NT2/D1 (cell line): ENCODE measurements around the gene ATP5F1E.

ENCODE experiments used
- SUZ12 ChIP-seq: IDR thresholded peaks from 2 replicates; pipeline ENCODE4 v1.6.1; 2011; ENCODE audit not compliant: insufficient read length, insufficient read depth; ENCODE audit errors: extremely low read depth
- YY1 ChIP-seq: IDR thresholded peaks from 2 replicates; pipeline ENCODE4 v1.6.1; 2011; ENCODE audit not compliant: insufficient read length, insufficient read depth
- ZNF274 ChIP-seq: IDR thresholded peaks from 2 replicates; pipeline ENCODE4 v1.6.1; 2011; ENCODE audit warnings: mild to moderate bottlenecking, low read depth, low read length

DNA sequence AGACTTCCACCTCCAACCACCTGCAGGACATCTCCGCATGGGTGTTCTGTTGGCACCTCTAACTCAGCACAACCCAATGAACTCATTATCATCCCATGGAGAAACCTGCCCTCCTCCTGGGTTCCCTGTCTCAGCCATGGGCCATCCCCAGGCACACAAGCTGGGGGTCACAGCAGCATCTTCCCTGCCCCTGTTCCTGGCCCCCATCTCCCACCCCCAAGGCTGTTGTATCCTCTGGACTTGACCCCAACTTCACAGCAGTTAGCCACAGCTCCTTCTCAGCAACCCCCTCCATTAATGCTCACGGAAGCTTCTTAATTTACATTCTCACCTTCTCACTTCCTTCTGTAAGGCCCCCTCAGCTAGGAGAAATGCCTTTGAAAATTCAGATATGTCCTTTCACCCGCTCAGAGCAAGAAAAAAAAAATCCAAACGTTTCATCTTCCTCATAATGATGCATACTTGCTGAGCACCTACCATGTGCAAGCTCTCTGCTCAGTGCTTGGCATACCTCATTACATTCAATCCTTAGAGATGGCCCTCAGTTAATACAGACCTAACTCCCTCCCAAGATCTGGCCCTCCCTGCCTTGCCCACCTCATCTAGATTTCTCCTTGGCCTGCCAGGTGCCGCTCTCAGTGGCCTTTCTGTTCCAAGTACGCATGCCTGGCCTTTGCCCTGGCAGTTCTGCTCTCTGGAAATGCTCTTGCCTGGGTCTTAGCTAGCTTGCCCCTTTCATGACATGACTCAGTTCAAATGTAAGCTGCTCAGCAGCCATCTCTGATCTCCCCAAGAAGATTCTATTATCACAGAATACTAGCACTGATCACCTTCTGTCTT, 53.6 kb downstream of the ATP5F1E start:
- TF ChIP-seq ZNF274 (no peak), SUZ12 (no peak), YY1 (no peak)
